ENCODE measurements around the gene RAB11FIP3.
"Not testable (repeated sequence)": the region's sequence is repeated elsewhere in the genome, so short reads cannot be mapped to it uniquely, and the experiment has no call there.

The RAB11FIP3 gene

DNA sequence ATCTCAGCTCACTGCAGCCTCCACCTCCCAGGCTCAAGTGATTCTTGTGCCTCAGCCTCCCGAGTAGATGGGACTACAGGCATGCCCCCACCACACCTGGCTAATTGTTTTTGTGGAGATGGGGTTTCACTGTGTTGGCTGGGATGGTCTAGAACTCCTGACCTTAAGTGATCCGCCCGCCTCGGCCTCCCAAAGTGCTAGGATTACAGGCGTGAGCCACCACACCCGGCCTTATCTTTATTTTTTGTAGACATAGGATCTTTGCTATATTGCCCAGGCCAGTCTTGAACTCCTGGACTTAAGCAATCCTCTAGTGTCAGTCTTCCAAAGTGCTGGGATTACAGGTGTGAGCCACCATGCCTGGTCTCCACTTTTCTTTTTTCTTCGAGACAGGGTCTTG, 44.0 kb downstream of the RAB11FIP3 start:
- not testable (repeated sequence) for DNase-seq

DNA sequence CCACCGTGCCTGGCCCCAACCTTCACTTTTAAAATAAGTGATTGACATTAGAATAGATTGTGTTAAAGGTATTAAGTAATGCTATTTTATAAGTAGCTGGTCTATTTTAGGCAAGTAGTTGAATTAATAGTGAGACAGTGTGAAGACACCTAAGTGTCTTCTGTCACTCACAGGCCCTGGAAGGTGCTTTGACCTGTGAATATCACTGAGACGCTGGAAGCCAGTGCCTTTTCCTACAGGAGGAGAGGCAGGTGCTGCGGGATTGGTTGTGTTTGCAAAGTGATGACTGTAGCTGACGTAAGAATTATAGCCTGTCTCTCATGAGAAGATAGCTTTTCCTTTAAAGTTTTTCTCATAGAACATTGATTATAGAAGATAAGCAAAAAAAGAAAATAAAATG, 45.0 kb downstream of the RAB11FIP3 start:
- DNase-seq = no peak

DNA sequence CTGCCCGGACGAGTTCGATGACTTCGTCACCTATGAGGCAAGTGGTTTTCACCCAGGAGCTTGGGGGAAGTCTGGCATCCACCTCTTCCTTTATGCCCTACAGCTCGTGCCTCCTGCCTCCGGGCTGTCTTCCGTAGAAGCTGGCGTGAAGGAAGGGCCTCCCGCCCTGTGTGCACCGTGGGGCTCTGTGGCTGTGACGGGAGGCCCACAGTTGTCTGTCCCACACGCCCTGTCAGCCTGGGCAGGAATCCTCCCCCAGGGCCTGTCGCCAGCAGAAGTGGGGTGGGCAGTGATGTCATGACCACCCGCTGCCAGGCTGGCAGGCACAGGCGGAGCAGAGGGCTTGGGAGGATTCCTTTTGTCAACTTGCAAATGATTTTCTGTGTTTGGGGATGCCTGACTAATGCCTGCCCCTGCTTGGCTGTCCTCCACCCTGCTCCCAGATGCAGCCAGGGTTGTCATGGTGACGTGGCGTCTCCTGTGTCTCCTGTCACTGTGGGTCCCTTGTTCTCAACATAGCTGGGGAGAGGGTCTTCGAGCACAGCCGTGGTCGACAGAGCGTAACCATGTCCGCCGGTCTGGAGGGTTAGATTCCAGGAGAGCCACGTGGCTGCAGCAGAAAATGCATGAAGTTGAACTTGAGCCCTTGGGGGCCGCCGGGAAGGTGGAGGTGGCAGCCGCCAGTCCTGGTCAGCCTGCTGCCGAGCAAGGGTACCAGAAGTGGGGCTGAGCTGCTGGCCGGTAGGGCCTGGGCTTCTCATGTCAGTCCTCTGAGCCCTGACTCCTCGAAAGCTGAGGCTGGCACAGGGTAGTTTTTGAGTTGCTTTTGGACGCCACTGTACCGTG, 46.1 kb downstream of the RAB11FIP3 start:
- no peak for DNase-seq

DNA sequence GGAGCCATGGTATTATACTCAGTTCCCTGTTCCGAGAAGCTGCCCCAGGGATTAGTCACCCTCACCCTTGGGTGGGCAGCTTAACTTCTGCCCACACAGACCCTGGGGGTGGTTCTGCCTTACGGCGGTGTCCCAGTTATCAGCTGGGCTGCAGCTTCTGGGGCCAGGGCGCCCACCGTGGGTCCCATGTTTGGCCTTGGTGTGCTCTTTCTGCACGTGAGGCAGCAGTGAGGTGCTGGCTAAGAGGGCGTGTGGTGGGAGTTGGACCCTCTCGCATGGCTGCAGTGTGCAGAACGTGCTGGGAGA, 46.7 kb downstream of the RAB11FIP3 start:
- DNase-seq = no peak

DNA sequence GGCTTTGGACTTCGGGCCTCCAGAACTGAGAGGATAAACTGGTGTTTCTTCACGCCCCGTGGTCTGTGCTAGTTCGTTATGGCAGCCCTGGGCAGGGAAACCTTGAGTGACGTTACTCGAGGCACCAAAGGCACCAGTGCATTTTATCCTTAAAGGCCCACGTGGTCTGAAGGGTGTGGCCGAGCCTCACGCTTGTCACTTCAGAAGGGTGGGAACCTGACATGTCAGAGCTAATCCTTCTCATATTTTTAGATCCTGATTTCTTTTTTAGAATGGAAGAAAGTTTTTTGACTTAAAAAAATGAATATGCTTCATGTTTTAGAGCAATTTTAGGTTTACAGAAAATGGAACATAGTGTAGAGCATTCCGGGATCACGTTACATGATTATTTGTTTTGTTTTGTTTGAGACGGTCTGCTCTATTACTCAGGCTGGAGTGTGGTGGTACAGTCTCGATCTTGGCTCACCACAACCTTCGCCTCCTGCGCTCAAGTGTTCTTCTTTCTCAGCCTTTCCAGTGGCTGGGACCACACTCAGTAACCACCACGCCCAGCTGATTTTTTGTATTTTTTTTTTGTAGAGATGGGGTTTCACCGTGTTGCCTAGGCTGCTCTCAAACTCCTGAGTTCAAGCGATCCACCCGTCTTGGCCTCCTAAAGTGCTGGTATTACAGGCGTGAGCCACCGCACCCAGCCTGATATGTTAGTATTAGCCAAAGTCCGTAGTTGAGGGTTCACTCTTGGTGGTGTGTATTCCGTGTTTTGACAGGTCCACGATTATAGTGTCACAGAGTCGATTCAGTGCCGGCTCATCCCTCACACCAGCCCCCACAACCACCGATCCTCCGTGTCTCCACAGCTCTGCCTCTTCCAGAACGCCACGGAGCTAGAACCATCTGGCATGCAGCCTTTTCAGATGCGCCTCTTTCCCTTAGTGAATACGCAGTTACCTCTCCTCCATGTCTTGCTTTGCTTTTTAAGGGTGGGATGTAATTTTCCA, 47.9 kb downstream of the RAB11FIP3 start:
- no peak for DNase-seq

DNA sequence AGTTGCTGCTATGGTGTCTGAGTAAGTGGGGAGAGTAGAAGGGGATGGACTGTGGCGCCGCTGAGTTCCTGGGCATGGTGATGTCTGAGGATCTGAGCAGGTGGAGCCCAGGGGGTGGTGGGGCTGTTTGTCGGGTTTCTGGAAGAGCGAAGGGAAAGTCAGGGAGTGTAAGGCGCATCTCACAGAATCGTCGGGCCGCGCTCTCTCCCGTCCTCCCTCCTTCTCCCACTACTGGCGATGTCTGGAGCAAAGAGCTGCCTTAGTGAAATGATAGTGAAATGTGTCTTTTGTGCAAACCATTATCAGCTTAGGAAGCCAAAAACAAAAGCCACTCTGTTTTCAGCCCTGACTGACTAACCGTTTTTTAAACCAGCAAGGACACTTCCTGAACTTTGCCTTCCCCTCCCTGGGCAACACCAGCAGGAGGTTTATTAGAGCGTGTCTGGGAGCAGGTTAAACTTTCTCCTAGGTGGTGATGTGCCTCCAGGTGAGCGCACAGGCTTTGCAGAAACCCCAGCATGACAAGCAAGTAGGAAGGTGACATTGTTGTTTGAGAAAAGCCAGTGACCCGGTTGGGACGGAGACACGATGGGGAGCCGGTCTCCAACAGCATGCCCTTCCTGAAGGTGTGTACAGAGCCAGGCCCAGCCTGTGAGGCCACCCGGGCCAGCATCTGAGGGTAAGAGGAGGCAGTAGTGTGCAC, 49.1 kb downstream of the RAB11FIP3 start:
- DNase-seq = no peak

DNA sequence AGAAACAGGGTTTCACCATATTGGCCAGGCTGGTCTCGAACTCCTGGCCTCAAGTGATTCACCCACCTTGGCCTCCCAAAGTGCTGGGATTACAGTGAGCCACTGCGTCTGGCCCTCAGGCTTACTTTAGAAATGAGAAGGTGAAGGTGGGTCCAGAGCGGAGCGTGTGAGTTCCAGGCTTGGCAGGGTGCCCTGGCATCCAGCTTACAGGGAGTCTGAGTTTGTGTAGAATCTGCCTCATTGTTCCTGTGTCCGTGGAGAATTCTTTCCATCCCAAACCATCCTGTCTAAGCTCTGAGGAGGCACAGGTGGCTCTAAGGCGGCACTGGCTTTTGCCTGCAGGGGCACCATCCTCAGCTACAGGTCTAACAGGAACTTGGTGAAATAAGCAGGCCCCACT, 50.6 kb downstream of the RAB11FIP3 start:
- DNase-seq = no peak

DNA sequence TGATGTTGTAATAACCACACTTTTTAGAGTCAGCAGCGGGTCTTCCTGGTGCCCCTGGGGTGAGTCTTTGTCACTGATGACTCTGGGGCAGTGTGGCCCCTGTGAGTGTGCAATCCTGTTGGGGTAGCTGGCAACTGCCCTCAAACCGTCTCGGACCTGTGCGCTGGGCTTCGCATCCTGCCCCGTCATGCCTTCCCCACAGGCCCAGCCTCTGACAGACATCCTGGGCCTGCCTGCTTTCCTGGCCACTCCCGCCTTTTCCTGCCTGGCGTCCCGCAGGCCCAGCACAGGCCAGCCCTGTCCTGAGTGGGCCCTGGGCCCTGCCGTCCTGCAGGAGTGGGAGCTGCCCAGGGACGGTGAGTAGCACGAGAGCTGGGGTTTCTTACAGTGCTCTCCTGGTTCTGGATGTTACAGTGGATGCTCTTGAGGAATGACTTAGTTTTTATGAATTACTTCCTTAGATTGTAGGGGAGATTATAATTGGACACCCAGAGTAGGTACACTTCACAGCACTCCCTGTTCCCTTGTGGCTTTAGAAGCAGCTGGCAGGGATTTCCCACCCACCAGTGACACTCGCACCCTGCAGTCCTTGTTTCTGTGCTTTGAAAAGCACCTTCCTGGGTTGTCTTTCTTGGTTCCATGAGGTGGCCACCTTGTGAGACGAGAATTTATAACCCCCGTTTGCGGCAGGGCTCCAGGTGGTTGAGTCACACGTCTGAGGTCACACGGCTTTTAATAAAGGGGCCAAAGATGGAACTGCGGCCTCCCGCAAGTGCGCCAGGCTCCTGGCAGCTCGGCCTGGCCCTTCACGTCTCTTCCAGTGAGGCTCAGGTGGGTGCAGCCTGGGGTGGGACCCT, 52.1 kb downstream of the RAB11FIP3 start:
- DNase-seq = no peak

DNA sequence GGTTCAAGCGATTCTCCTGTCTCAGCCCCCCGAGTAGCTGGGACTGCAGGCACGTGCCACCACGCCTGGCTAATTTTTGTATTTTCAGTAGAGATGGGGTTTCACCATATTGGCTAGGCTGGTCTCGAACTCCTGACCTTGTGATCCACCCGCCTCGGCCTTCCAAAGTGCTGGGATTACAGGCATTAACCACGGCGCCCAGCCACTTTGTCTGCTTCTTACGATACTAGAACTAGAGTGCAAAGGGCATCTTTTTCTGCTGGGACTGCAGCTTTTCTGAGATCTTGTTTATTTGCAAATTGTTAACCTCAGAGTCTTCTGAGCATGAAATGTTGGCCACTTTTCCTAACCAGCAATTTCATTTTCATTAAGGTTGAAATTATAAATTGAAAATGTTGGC, 52.8 kb downstream of the RAB11FIP3 start:
- DNase-seq = not testable (repeated sequence)

DNA sequence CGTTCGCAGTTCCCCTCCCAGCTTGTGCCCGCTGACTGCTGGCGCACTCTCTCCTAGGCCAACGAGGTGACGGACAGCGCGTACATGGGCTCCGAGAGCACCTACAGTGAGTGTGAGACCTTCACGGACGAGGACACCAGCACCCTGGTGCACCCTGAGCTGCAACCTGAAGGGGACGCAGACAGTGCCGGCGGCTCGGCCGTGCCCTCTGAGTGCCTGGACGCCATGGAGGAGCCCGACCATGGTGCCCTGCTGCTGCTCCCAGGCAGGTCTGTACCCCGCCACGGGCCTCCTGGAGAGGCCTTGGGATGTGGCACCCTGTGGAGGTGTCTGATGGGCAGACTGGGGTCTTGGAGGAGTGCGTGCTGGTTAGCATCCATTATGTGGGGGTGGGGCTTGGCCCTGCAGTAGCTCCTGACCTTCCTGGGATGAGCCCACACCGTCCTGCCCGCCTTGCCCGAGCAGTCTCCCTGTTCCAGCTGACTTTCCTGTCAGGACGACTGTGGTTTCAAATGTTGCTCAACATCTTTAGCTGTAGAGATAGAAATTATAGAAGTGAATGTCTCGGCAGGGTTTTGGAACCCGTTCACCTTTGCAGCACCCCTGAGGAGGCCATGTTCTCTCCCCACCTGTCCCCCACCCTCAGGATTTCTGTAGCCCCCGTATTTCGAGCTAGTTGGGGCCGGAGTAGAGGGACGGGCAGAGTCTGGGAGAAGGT, 57.2 kb downstream of the RAB11FIP3 start:
- no peak for DNase-seq

DNA sequence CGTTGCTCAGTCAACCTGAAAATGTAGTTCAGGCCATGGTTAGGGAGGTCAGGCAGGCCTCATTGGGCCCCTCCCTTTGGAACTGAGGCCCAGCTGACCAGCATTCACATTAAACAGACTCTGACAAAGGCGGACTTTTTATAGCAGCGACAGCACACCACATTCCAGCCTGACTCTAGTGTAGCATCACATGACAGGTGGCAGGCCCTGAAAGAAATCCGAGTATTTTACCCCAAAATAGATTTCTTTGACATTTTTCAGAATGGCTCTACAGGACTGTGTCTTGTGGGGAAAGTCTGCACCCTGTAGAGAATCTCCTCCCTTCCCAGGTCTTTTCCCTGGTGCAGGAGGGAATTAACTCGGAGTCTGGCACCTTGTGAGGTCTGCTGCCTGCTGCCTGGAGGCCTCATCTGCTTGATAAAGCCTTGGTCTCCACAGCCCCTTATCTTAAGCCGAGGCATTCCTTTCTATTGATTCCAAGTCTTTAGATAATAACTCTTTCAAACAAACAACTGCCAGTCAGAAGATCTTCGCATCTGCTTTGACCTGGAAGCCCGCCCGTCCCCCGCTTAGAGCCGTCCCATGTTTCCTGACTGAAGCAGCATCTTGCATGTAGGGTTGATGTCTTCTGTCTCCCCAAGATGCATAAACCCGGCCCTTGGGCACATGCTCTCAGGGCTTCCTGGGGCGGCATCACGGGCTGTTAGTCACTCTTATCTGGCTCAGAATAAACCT, 58.1 kb downstream of the RAB11FIP3 start:
- no peak for DNase-seq

DNA sequence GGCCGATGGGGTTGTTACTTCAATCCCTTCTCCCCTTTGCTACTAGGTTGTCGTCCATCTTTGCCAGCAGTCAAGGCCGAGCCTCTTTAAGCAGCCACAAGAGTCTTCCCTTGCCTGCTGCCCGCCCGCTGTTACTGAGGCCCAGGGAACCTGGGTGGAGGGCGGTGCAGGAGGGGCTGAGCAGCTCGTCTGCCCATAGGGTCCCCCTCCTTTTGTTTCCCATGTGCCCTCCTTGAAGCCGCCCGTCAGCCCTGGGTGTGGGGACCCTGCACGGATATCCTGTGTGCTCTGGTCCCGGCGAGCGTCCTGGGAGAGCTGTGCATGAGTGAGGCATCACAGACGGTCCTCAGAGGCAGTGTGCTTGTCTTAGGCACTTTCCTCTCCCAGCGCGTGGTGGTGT, 64.2 kb downstream of the RAB11FIP3 start:
- DNase-seq = no peak

DNA sequence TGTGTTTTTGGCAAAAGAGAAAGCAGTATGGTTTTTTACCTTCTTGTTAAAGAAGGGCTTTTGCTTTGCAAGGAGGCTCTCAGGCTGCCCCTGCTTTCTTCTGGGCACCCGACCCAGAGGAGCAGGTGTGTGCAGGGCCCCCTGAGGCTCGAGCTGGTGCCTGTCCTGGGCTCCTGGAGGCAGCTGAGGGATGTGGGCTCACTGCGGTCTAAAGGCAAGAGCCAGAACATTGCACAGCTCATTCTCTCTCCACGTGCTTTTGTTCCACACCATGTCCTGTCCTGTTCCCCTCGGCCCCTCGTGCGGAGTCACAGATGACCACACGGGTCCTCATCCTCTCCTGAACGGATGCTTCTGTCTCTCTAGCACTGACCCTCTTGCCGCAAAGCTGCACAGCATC, 65.3 kb downstream of the RAB11FIP3 start:
- no peak for DNase-seq

DNA sequence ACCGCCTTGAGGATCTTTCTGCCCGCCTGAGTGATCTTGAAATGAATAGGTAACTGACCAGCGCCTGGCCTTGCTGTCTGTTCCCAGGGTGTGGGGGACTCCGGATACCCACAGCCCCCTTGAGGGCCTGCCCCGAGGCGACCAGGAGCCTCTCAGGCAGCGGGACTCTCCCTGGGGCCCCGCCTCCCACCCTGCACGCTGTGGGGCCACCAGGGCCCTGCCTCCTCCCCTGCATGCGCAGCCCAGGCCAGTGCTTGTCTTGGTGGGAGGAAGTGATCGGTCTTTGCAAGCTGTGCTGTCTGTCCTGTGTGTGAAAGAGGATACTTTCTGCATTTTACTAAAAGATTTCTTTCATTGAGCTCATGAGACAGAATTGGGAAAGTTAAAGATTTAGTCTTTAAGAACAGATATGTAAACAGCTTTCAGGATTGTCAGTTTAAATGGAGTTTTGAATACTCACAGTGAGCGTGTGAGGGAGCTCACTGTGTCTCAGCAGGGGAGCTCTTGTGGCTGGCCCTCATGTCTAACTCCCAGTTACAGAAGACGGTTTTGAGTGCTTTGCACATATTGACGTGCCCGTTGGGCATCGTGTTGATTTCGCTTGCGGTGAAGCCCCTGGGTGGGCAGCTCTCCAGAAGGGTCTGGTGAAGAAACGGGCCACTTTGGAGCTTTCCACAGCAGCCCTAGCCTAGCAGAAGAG, 65.9 kb downstream of the RAB11FIP3 start:
- no peak for DNase-seq

DNA sequence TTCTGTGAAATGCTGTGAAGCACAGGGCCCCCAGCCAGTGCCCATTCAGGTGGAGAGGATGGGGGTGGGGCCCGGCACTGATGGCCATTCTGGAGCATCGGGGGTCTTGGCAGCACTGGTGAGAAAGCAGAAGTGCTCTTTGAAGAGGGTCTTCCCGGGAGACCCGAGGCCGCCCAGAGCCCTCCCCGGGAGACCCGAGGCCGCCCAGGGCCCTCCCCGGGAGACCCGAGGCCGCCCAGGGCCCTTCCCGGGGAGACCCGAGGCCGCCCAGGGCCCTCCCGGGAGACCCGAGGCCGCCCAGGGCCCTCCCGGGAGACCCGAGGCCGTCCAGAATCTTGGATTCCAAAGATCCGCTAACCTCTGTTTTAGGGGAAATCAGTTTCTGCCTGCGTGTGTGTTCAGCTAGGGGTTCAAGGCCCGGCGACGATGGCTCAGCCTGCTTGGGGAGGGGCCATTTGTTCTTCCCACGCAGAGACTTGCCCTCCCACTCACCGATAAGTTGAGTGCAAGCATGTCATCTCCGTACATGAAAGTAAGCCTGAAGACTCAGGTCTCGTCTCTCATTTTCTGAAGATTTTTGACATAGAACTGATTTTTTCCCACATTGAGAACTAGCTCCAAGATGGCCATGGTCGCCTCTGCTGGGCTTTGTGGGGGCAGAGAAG, 66.9 kb downstream of the RAB11FIP3 start:
- no peak for DNase-seq

DNA sequence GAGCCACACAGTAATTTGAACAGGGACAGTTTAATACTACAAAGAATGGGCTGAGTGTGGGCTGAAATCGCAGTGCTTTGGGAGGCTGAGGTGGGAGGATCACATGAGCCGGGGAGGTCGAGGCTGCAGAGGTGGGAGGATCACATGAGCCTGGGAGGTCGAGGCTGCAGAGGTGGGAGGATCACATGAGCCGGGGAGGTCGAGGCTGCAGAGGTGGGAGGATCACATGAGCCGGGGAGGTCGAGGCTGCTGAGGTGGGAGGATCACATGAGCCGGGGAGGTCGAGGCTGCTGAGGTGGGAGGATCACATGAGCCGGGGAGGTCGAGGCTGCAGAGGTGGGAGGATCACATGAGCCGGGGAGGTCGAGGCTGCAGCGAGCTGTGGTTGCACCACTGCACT, 69.2 kb downstream of the RAB11FIP3 start:
- not testable (repeated sequence) for DNase-seq

DNA sequence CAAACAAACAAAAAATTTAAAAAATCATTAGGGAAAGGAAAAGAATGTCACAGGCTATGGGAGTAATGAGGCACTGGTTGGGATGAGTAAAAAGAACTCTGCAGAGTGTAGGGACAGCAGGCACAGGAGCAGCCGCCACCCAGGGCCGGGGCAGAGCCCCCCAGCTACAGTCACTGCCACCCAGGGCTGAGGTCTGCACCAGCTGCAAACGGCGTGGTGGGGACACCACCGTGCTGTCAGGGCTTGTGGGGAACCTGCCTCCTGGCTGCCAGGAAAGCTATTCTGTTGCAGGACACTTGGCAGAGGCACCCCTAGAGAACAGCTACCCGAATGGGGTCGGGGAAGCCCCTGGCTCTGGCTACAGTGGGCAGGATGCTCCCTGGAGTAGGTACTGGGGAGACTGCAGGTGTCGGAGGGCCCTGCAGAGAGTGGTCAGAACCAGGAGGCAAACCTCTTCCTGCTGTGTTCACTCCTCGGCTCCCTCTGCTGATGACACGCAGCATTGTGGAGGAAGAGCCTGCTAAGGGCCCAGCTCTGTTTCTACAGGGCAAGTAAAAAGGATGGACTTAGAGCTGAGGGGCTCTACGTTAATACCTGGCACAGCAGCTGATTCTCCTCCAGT, 69.8 kb downstream of the RAB11FIP3 start:
- no peak for DNase-seq

DNA sequence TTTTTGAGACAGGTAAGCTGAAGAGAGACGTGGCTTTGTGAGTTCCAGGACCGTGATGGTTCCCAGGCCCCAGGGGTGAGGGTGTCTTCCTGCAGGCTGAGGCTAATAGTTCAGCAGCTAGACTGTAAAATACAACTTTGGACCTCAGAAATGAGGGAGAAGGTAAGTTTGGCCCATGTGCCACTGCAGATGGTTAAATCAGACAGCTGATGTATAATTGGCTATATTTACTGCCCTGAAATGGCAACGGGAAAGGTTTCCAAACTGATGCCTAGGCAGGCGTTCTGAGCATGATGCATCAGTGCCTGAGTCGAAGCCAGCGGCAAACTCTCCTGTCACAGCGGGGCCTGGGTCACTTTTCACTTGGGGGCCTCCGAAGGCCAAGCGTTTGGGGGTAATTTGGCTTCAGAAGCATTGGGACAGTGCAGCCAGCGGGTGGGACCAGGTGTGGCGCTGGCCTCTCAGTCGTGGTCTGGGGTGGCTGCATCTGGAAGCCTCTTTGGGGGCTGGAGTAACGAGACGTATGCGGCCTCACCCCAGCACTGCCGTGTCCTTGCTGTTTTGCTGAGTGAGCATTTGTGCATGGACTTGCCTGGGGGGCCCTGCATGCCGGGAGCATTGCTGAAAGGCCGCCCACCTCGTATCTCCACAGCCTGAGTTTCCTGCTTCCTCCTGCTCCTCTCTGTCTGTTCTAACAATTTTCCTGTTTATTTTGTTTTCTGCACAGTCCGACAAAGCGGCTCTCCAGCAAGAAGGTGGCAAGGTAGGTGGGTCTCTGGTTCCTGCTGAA, 70.8 kb downstream of the RAB11FIP3 start:
- no peak for DNase-seq

Data from NCI-H1930 (cell line).